Transverse colon (tissue), 4 donors: ENCODE measurements around the gene CNTNAP2.

Experiments
- POLR2AphosphoS5 ChIP-seq, 3 donors: sonication (generic); formaldehyde crosslinking; IDR thresholded peaks; one replicate each; pipeline ENCODE4 v1.6.1; 2016; ENCODE audit warnings: antibody characterized with exemption in 3 of 3
- TF ChIP-seq, protein P1 (sequence below), 5 experiments: fragments of 200-600 bp in 3 of 5; fragments of 450-650 bp in 2 of 5; sonication (generic) in 3 of 5; IDR thresholded peaks; 1 replicate in 2 of 5; 2 replicates in 3 of 5; pipeline ENCODE4 v1.5.1; 2016 to 2017; ENCODE audit warnings: antibody characterized with exemption in 5 of 5, inconsistent platforms in 3 of 5, mild to moderate bottlenecking in 2 of 5, moderate library complexity in 1 of 5

DNA sequence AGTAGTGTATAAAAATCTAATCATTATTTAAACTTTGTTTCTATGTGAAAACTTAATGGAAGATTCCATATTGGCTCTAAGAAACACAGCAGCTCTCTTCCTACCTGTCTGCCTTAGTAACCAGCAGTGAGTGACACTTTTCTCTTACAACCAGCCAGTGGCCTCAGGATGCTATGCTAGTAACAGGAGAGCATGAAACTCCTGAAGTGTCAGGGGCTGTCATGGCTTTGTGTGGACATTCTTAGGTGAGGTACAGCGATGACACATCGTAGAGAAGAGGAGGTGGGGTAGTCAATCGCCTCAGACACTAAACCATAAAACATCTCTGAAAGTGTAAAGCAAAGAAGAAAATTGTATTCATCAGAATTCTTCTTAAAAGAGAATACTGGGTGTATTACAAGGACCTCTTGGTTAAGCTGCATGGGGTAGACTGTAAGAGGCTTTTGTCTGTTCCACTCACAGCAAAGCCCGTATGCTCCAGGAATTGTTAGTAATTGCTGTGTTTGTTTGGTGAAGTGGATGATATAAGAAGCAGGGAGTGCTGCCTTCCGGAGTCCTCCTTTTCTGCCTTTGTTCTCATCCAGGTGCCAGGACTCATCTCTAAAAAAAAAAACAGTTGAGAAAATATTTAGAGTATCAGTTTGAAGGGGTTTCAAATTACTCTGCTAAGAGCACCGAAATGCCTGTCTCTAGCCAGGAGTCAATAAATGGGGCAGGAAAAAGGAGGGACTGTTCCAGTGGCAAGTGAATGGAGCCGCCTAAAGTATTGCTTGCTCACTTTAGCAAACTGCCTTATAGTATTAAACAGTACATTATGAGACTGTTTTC is 518.8 kb downstream of the CNTNAP2 start:
- TF ChIP-seq, protein P1, sequence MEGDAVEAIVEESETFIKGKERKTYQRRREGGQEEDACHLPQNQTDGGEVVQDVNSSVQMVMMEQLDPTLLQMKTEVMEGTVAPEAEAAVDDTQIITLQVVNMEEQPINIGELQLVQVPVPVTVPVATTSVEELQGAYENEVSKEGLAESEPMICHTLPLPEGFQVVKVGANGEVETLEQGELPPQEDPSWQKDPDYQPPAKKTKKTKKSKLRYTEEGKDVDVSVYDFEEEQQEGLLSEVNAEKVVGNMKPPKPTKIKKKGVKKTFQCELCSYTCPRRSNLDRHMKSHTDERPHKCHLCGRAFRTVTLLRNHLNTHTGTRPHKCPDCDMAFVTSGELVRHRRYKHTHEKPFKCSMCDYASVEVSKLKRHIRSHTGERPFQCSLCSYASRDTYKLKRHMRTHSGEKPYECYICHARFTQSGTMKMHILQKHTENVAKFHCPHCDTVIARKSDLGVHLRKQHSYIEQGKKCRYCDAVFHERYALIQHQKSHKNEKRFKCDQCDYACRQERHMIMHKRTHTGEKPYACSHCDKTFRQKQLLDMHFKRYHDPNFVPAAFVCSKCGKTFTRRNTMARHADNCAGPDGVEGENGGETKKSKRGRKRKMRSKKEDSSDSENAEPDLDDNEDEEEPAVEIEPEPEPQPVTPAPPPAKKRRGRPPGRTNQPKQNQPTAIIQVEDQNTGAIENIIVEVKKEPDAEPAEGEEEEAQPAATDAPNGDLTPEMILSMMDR (IDR thresholded peaks at IDR 0.05): no peak
- no peak for TF ChIP-seq POLR2AphosphoS5 (IDR thresholded peaks at IDR 0.05)
